ENCODE results near the gene CNOT9. TPM values are rescaled to one million over a fixed set of nuclear protein-coding genes. Genes with fewer than 3 reads are reported as not detected.
A peak's percentile ranks its signal among the peaks of the same experiment; 100 is the strongest.

The CNOT9 gene
- total and polyA plus RNA-seq, 2 of the 13 experiments (the other 11 are each of a cell fraction or from before 2014, with no cell fraction given) = 82.6 to 92.4 TPM

GRCh38 chr2:218567797-218568189, 846 bp upstream of the CNOT9 start (continued):
- TF ChIP-seq ZNF318 (CRISPR knock-in tag; IDR thresholded peaks at IDR 0.05) (0 out of 2 replicates have a peak, but pooled peaks have one; percentile 15), ZBTB1 (CRISPR knock-in tag; IDR thresholded peaks at IDR 0.05; ENCODE audit: borderline replicate concordance) (no peak), NR2F6 (IDR thresholded peaks at IDR 0.05) (no peak), NR2F6 (CRISPR knock-in tag; IDR thresholded peaks at IDR 0.05) (no peak), SALL2 (CRISPR knock-in tag; IDR thresholded peaks at IDR 0.05) (no peak), ZNF740 (CRISPR knock-in tag; IDR thresholded peaks at IDR 0.05) (0 out of 2 replicates have a peak, but pooled peaks have one; percentile 10), MTA3 (CRISPR knock-in tag; IDR thresholded peaks at IDR 0.05) (no peak), ZSCAN25 (CRISPR knock-in tag; IDR thresholded peaks at IDR 0.05) (no peak), HNRNPH1 (optimal IDR thresholded peaks at IDR 0.05; ENCODE audit: low read depth, low read length) (no peak), HOXA3 (CRISPR knock-in tag; IDR thresholded peaks at IDR 0.05) (no peak), UBTF (CRISPR knock-in tag; IDR thresholded peaks at IDR 0.05) (peak; percentile 52; the same call in 1 of the 2 replicates), NONO (IDR thresholded peaks at IDR 0.05) (no peak), NONO (CRISPR knock-in tag; conservative IDR thresholded peaks at IDR 0.05) (0 out of 2 replicates have a peak, but pooled peaks have one; percentile 11), ZNF12 (CRISPR knock-in tag; IDR thresholded peaks at IDR 0.05) (peak; percentile 2; the same call in 1 of the 2 replicates), ZNF292 (CRISPR knock-in tag; IDR thresholded peaks at IDR 0.05; ENCODE audit: borderline replicate concordance, low read depth) (no peak), XBP1 (CRISPR knock-in tag; IDR thresholded peaks at IDR 0.05) (no peak), DMAP1 (CRISPR knock-in tag; IDR thresholded peaks at IDR 0.05) (no peak), DMTF1 (CRISPR knock-in tag; IDR thresholded peaks at IDR 0.05) (no peak; the same call in 1 of the 2 replicates)

Data from HepG2 (cell line).